DOHH2 (cell line): ENCODE results near the gene MED13.

Experiments used
- CTCF ChIP-seq: fragments of 200-600 bp; sonication (generic); IDR thresholded peaks from one replicate; pipeline ENCODE4 v1.5.1; 2014; ENCODE audit warnings: antibody characterized with exemption, mild to moderate bottlenecking, low read depth, low read length; ENCODE audit not compliant: poor library complexity, severe bottlenecking
- EZH2phosphoT487 ChIP-seq: fragments of 200-600 bp; sonication (generic); IDR thresholded peaks from 2 replicates; pipeline ENCODE4 v1.6.1; 2017; ENCODE audit warnings: borderline replicate concordance, mild to moderate bottlenecking, antibody characterized with exemption, low read length, moderate library complexity, mixed read lengths

GRCh38 chr17:62017496-62017895 is 47.6 kb downstream of the MED13 start:
- TF ChIP-seq CTCF (no peak), EZH2phosphoT487 (no peak)
